ENCODE results near the gene NTSR1. TPM values are rescaled to one million over a fixed set of nuclear protein-coding genes. Genes with fewer than 3 reads are reported as not detected.

The NTSR1 gene
- total and polyA plus RNA-seq, 2 of the 8 experiments (the other 6 are each of a cell fraction or from before 2014, with no cell fraction given): 0.53 to 0.89 TPM

DNA sequence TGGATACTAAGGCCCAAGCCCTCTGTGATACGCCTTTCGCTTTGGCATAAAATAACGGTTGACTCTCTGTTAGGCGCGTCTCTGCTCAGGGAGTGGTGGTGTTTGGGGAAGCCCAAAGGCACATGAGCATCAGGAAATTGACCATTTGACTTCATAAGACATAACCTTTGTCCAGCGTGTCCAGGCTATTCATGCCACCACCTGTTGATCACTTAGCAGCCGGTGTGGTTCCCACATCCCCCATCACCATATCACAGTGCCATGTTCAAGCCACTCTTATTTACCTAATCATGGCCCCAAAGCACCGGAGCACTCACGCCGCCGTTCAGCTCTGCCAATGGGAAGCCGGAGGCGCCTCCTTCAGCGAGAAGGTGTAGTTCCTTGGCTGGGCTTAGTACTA, 38.5 kb upstream of the NTSR1 start (continued):
- TF ChIP-seq, protein P1, sequence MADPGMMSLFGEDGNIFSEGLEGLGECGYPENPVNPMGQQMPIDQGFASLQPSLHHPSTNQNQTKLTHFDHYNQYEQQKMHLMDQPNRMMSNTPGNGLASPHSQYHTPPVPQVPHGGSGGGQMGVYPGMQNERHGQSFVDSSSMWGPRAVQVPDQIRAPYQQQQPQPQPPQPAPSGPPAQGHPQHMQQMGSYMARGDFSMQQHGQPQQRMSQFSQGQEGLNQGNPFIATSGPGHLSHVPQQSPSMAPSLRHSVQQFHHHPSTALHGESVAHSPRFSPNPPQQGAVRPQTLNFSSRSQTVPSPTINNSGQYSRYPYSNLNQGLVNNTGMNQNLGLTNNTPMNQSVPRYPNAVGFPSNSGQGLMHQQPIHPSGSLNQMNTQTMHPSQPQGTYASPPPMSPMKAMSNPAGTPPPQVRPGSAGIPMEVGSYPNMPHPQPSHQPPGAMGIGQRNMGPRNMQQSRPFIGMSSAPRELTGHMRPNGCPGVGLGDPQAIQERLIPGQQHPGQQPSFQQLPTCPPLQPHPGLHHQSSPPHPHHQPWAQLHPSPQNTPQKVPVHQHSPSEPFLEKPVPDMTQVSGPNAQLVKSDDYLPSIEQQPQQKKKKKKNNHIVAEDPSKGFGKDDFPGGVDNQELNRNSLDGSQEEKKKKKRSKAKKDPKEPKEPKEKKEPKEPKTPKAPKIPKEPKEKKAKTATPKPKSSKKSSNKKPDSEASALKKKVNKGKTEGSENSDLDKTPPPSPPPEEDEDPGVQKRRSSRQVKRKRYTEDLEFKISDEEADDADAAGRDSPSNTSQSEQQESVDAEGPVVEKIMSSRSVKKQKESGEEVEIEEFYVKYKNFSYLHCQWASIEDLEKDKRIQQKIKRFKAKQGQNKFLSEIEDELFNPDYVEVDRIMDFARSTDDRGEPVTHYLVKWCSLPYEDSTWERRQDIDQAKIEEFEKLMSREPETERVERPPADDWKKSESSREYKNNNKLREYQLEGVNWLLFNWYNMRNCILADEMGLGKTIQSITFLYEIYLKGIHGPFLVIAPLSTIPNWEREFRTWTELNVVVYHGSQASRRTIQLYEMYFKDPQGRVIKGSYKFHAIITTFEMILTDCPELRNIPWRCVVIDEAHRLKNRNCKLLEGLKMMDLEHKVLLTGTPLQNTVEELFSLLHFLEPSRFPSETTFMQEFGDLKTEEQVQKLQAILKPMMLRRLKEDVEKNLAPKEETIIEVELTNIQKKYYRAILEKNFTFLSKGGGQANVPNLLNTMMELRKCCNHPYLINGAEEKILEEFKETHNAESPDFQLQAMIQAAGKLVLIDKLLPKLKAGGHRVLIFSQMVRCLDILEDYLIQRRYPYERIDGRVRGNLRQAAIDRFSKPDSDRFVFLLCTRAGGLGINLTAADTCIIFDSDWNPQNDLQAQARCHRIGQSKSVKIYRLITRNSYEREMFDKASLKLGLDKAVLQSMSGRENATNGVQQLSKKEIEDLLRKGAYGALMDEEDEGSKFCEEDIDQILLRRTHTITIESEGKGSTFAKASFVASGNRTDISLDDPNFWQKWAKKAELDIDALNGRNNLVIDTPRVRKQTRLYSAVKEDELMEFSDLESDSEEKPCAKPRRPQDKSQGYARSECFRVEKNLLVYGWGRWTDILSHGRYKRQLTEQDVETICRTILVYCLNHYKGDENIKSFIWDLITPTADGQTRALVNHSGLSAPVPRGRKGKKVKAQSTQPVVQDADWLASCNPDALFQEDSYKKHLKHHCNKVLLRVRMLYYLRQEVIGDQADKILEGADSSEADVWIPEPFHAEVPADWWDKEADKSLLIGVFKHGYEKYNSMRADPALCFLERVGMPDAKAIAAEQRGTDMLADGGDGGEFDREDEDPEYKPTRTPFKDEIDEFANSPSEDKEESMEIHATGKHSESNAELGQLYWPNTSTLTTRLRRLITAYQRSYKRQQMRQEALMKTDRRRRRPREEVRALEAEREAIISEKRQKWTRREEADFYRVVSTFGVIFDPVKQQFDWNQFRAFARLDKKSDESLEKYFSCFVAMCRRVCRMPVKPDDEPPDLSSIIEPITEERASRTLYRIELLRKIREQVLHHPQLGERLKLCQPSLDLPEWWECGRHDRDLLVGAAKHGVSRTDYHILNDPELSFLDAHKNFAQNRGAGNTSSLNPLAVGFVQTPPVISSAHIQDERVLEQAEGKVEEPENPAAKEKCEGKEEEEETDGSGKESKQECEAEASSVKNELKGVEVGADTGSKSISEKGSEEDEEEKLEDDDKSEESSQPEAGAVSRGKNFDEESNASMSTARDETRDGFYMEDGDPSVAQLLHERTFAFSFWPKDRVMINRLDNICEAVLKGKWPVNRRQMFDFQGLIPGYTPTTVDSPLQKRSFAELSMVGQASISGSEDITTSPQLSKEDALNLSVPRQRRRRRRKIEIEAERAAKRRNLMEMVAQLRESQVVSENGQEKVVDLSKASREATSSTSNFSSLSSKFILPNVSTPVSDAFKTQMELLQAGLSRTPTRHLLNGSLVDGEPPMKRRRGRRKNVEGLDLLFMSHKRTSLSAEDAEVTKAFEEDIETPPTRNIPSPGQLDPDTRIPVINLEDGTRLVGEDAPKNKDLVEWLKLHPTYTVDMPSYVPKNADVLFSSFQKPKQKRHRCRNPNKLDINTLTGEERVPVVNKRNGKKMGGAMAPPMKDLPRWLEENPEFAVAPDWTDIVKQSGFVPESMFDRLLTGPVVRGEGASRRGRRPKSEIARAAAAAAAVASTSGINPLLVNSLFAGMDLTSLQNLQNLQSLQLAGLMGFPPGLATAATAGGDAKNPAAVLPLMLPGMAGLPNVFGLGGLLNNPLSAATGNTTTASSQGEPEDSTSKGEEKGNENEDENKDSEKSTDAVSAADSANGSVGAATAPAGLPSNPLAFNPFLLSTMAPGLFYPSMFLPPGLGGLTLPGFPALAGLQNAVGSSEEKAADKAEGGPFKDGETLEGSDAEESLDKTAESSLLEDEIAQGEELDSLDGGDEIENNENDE (IDR thresholded peaks at IDR 0.05; ENCODE audit: insufficient replicate concordance, low read length): no peak
- TF ChIP-seq BRCA1 (IDR thresholded peaks at IDR 0.05; ENCODE audit: low read depth, low read length) (no peak), NRF1 (IDR thresholded peaks at IDR 0.05; ENCODE audit: low read depth, low read length) (no peak), CBX8 (IDR thresholded peaks at IDR 0.05; ENCODE audit: borderline replicate concordance, low read depth, low read length) (no peak), SUZ12 (IDR thresholded peaks at IDR 0.05; ENCODE audit: low read length) (no peak), FOSL1 (IDR thresholded peaks at IDR 0.05; ENCODE audit: insufficient read depth, low read depth, low read length) (no peak), BACH1 (IDR thresholded peaks at IDR 0.05; ENCODE audit: low read length) (no peak), PHF8 (conservative IDR thresholded peaks at IDR 0.05; ENCODE audit: low read depth, low read length) (no peak), CBX5 (IDR thresholded peaks at IDR 0.05; ENCODE audit: low read depth, low read length) (no peak), CHD2 (IDR thresholded peaks at IDR 0.05; ENCODE audit: low read length) (no peak), KDM4A (IDR thresholded peaks at IDR 0.05; ENCODE audit: low read depth, low read length, severe bottlenecking) (no peak)
